Neural progenitor cell (in vitro differentiated cells): Measurements from ENCODE around the gene GSG1L. TPM values are rescaled to one million over a fixed set of nuclear protein-coding genes. Genes with fewer than 3 reads are reported as not detected.

Source experiments
- DNase-seq: peaks from one replicate; pipeline ENCODE4 v3.0.0-alpha.2; 2016; ENCODE audit warnings: low spot score
- H2AFZ ChIP-seq: fragments of 200-600 bp; sonication (generic); replicated peaks from 2 replicates; pipeline ENCODE4 v1.6.1; 2016; ENCODE audit warnings: antibody characterized with exemption
- H3F3A ChIP-seq: fragments of 200-600 bp; sonication (generic); 2 replicates; pipeline ENCODE4 v1.6.1; 2016; ENCODE audit warnings: antibody characterized with exemption, low read depth
- H3K27ac ChIP-seq: fragments of 200-600 bp; sonication (generic); 2 replicates; pipeline ENCODE4 v1.5.1; 2016; ENCODE audit warnings: mild to moderate bottlenecking
- H3K27me3 ChIP-seq: fragments of 200-600 bp; sonication (generic); 2 replicates; pipeline ENCODE4 v1.6.1; 2016; ENCODE audit warnings: mild to moderate bottlenecking, moderate library complexity
- H3K36me3 ChIP-seq: fragments of 200-600 bp; sonication (generic); 2 replicates; pipeline ENCODE4 v1.5.1; 2016
- H3K4me1 ChIP-seq: fragments of 200-600 bp; sonication (generic); 2 replicates; pipeline ENCODE4 v1.6.1; 2016; ENCODE audit warnings: mixed run types
- H3K4me2 ChIP-seq: fragments of 200-600 bp; sonication (generic); 2 replicates; pipeline ENCODE4 v1.6.1; 2016
- H3K4me3 ChIP-seq: fragments of 200-600 bp; sonication (generic); 2 replicates; pipeline ENCODE4 v1.5.1; 2016
- H3K79me2 ChIP-seq: fragments of 200-600 bp; sonication (generic); 2 replicates; pipeline ENCODE4 v1.6.1; 2016; ENCODE audit warnings: low read depth
- H3K9ac ChIP-seq: fragments of 200-600 bp; sonication (generic); 2 replicates; pipeline ENCODE4 v1.6.1; 2016
- H3K9me3 ChIP-seq: fragments of 200-600 bp; sonication (generic); 2 replicates; pipeline ENCODE4 v1.5.1; 2016; ENCODE audit warnings: low read depth
- H4K20me1 ChIP-seq: fragments of 200-600 bp; sonication (generic); 2 replicates; pipeline ENCODE4 v1.6.1; 2016; ENCODE audit warnings: low read depth
- H3K27ac Mint-ChIP-seq: 3 replicates; pipeline ENCODE4 v1.8.0; 2021; ENCODE audit warnings: mixed read lengths
- H3K27me3 Mint-ChIP-seq: 2 replicates; pipeline ENCODE4 v1.8.0; 2022; ENCODE audit warnings: low read depth, mild to moderate bottlenecking, inconsistent platforms, moderate library complexity, mixed read lengths; ENCODE audit not compliant: insufficient read depth
- H3K36me3 Mint-ChIP-seq: 3 replicates; pipeline ENCODE4 v1.8.0; 2021; ENCODE audit warnings: mixed read lengths
- H3K4me1 Mint-ChIP-seq: 3 replicates; pipeline ENCODE4 v1.8.0; 2021; ENCODE audit warnings: mixed read lengths
- H3K4me3 Mint-ChIP-seq: 3 replicates; pipeline ENCODE4 v1.8.0; 2021; ENCODE audit warnings: mild to moderate bottlenecking, moderate library complexity, mixed read lengths
- H3K9me3 Mint-ChIP-seq: 3 replicates; pipeline ENCODE4 v1.8.0; 2020; ENCODE audit warnings: mixed read lengths
- CTCF ChIP-seq: fragments of 200-600 bp; sonication (generic); IDR thresholded peaks from 2 replicates; pipeline ENCODE4 v1.5.1; 2017; ENCODE audit warnings: antibody characterized with exemption, mild to moderate bottlenecking
- EZH2 ChIP-seq: fragments of 200-600 bp; sonication (generic); IDR thresholded peaks from 2 replicates; pipeline ENCODE4 v1.6.1; 2017; ENCODE audit warnings: antibody characterized with exemption, mild to moderate bottlenecking, moderate library complexity
- EZH2phosphoT487 ChIP-seq: fragments of 200-600 bp; sonication (generic); IDR thresholded peaks from 2 replicates; pipeline ENCODE4 v1.6.1; 2017; ENCODE audit warnings: antibody characterized with exemption
- total RNA-seq: library from RNA; depleted of rRNA; stranded (reverse); fragments of >200 nt; gene quantifications from 2 replicates; pipeline ENCODE4 v1.2.3, GENCODE V29; 2015; ENCODE audit warnings: low replicate concordance

Gene GSG1L
- total RNA-seq, 1 donor from 2014 or later, result not detected

- Mint-ChIP-seq H3K27me3 (peaks cover 10% of the 10 kb centered on the region), H3K4me1 (peaks cover 10% of the 10 kb centered on the region), H3K27ac (no peak overlapping the region), H3K9me3 (peaks cover 10% of the 10 kb centered on the region), H3K36me3 (no peaks in the 10 kb centered on the region), H3K4me3 (no peak overlapping the region)
- no peak for DNase-seq
- Histone ChIP-seq H3K27ac (no peak overlapping the region), H3K4me1 (no peaks in the 10 kb centered on the region), H3K4me2 (no peak overlapping the region), H3F3A (no peaks in the 10 kb centered on the region), H3K4me3 (no peak overlapping the region), H4K20me1 (no peaks in the 10 kb centered on the region), H3K9me3 (no peaks in the 10 kb centered on the region), H3K79me2 (no peaks in the 10 kb centered on the region), H3K27me3 (no peaks in the 10 kb centered on the region), H2AFZ (no peak overlapping the region), H3K36me3 (no peaks in the 10 kb centered on the region), H3K9ac (no peak overlapping the region)
- TF ChIP-seq EZH2phosphoT487 (no peak), EZH2 (no peak), CTCF (no peak)
Observed at GRCh38 chr16:27841061-27841801, 222.3 kb downstream of the GSG1L start.

- peaks cover 10% of the 10 kb centered on the region for H3K27me3 Mint-ChIP-seq
Observed at GRCh38 chr16:27840311-27841060, 223.0 kb downstream of the GSG1L start.

GRCh38 chr16:27839419-27839818 lies 224.1 kb downstream of the GSG1L start:
- H3K4me3 Mint-ChIP-seq, result no peak overlapping the region
- no peak overlapping the region for H3K4me2 ChIP-seq
- H3K9me3 Mint-ChIP-seq, result peaks cover 9% of the 10 kb centered on the region
- TF ChIP-seq EZH2phosphoT487, result no peak
- TF ChIP-seq EZH2, result no peak
- no peak for TF ChIP-seq CTCF
- no peaks in the 10 kb centered on the region for H3K9me3 ChIP-seq
- H3K27ac ChIP-seq, result no peak overlapping the region
- H3K27ac Mint-ChIP-seq, result peak overlapping the region; percentile 65
- no peak overlapping the region for H3K9ac ChIP-seq
- peaks cover 5% of the 10 kb centered on the region for H3K27me3 ChIP-seq
- H3K4me1 Mint-ChIP-seq, result peaks cover 8% of the 10 kb centered on the region
- DNase-seq, result no peak
- H2AFZ ChIP-seq, result no peak overlapping the region
- H3K36me3 ChIP-seq, result no peaks in the 10 kb centered on the region
- no peaks in the 10 kb centered on the region for H3F3A ChIP-seq
- H3K4me3 ChIP-seq, result no peak overlapping the region
- no peaks in the 10 kb centered on the region for H3K4me1 ChIP-seq
- no peaks in the 10 kb centered on the region for H4K20me1 ChIP-seq
- H3K79me2 ChIP-seq, result no peaks in the 10 kb centered on the region
- H3K36me3 Mint-ChIP-seq, result no peaks in the 10 kb centered on the region
- peaks cover 13% of the 10 kb centered on the region for H3K27me3 Mint-ChIP-seq

More at GRCh38 chr16:27840311-27841060, 223.0 kb downstream of the GSG1L start:
- Mint-ChIP-seq H3K27ac (no peak overlapping the region), H3K4me1 (peaks cover 10% of the 10 kb centered on the region), H3K4me3 (no peak overlapping the region), H3K9me3 (peaks cover 9% of the 10 kb centered on the region), H3K36me3 (no peaks in the 10 kb centered on the region)
- Histone ChIP-seq H3K9ac (no peak overlapping the region), H3K9me3 (no peaks in the 10 kb centered on the region), H2AFZ (no peak overlapping the region), H3K79me2 (no peaks in the 10 kb centered on the region), H3F3A (no peaks in the 10 kb centered on the region), H3K36me3 (no peaks in the 10 kb centered on the region), H4K20me1 (no peaks in the 10 kb centered on the region), H3K4me2 (no peak overlapping the region), H3K27me3 (no peaks in the 10 kb centered on the region), H3K4me3 (no peak overlapping the region), H3K4me1 (no peaks in the 10 kb centered on the region), H3K27ac (no peak overlapping the region)
- TF ChIP-seq EZH2 (no peak), CTCF (no peak), EZH2phosphoT487 (no peak)
- DNase-seq, result no peak
